ENCODE data around the gene SYTL2. TPM values are rescaled to one million over a fixed set of nuclear protein-coding genes. Genes with fewer than 3 reads are reported as not detected.
"Not testable (repeated sequence)": the region's sequence is repeated elsewhere in the genome, so short reads cannot be mapped to it uniquely, and the experiment has no call there.

The SYTL2 gene, protein sequence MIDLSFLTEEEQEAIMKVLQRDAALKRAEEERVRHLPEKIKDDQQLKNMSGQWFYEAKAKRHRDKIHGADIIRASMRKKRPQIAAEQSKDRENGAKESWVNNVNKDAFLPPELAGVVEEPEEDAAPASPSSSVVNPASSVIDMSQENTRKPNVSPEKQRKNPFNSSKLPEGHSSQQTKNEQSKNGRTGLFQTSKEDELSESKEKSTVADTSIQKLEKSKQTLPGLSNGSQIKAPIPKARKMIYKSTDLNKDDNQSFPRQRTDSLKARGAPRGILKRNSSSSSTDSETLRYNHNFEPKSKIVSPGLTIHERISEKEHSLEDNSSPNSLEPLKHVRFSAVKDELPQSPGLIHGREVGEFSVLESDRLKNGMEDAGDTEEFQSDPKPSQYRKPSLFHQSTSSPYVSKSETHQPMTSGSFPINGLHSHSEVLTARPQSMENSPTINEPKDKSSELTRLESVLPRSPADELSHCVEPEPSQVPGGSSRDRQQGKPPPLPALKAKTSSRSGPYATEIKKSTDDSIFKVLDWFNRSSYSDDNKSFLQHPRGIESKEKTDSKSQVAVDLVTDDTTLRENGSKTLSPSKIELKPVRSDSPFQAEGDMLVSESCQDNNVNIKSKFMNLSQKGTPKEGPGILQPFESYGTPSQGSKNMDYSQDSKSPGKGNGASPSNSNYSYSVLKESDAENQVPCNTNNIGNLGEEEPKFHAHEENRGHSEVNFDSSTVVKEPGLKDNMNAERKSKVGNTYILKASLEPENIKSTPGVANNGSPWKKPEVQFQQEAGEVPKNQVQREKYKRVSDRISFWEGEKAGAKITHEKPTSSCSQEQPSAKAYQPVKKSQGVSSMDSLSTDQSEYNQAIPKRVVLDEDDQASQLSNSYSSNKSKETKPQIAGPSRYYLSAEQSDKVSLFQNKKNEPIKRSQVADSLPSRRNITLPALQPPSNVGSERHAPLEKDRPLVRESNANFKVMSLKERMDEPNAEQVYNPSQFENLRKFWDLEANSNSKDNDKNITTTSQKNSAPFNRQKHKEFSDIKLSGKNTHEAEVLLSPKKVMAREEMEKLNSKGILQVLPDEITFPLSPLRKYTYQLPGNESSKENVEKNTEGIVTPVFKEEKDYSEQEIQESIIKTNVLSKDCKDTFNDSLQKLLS (N-terminal part only)
- polyA plus RNA-seq (2012; ENCODE audit: low read depth, missing spikeins) = 0.15 TPM

- peak; percentile 50 for DNase-seq (ENCODE audit: insufficient read length, low spot score)
- peak; percentile 51 for FAIRE-seq
- TF ChIP-seq PAX5 (IDR thresholded peaks at IDR 0.05; ENCODE audit: insufficient read depth, low read length, severe bottlenecking) (no peak), POU2F2 (IDR thresholded peaks at IDR 0.05; ENCODE audit: low read depth, low read length) (no peak), POLR2A (IDR thresholded peaks at IDR 0.05; ENCODE audit: low read depth, low read length) (no peak), SPI1 (IDR thresholded peaks at IDR 0.05; ENCODE audit: low read depth, low read length) (no peak), POLR2AphosphoS5 (IDR thresholded peaks at IDR 0.05; ENCODE audit: low read depth, low read length) (no peak), TAF1 (IDR thresholded peaks at IDR 0.05; ENCODE audit: low read depth, low read length) (no peak)
Measured at GRCh38 chr11:85810871-85811611, at the start of gene SYTL2. SYTL2 (minus strand) TSS chr11:85811141; CDS start chr11:85757725, 53,416 bp downstream.

DNA sequence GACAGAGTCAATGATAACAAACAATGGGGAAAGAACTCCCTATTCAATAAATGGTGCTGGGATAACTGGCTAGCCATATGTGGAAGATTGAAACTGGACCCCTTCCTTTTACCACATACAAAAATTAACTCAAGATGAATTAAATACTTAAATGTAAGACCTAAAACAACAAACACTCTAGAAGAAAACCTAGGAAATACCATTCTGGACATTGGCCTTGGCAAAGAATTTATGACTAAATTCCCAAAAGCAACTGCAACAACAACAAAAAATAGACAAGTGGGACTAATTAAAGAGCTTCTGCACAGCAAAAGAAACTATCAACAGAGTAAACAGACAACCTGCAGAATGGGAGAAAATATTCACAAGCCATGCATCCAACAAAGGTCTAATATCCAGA is 48.6 kb upstream of the SYTL2 start:
- not testable (repeated sequence) for FAIRE-seq

GRCh38 chr11:85857098-85857497 is 46.2 kb upstream of the SYTL2 start:
- DNase-seq (ENCODE audit: insufficient read length, low spot score) (no peak), FAIRE-seq (no peak)
- TF ChIP-seq POU2F2 (IDR thresholded peaks at IDR 0.05; ENCODE audit: low read depth, low read length) = no peak
- no peak for TF ChIP-seq TAF1 (IDR thresholded peaks at IDR 0.05; ENCODE audit: low read depth, low read length)
- no peak for TF ChIP-seq POLR2AphosphoS5 (IDR thresholded peaks at IDR 0.05; ENCODE audit: low read depth, low read length)
- TF ChIP-seq SPI1 (IDR thresholded peaks at IDR 0.05; ENCODE audit: low read depth, low read length) = no peak
- TF ChIP-seq PAX5 (IDR thresholded peaks at IDR 0.05; ENCODE audit: insufficient read depth, low read length, severe bottlenecking) = no peak
- TF ChIP-seq POLR2A (IDR thresholded peaks at IDR 0.05; ENCODE audit: low read depth, low read length) = no peak

More for the DNA sequence above, 48.6 kb upstream of the SYTL2 start:
- DNase-seq (ENCODE audit: insufficient read length, low spot score) = not testable (repeated sequence)

DNA sequence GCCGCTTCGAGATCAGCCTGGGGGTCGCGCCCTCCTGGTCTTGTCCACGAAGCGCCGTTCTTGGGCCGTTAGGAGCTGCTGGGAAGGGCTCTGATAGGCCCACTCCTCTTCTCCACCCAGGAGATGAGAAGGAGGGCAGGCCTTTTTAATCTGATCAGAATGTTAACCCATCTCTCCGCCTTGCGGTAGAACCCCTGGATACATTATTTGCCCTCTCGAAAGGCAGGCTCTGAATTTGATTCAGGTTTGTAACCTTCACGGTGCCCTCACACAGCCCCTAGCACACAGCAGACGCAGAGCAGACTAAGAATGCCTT is 44.4 kb upstream of the SYTL2 start, which contains the start of gene CCDC83:
CCDC83 (plus strand) TSS at position 43 of the 316 bp plus-strand sequence. CDS start 9,741 bp downstream, outside the sequence.
- DNase-seq (ENCODE audit: insufficient read length, low spot score) (no peak), FAIRE-seq (no peak)
- TF ChIP-seq POU2F2 (IDR thresholded peaks at IDR 0.05; ENCODE audit: low read depth, low read length) (no peak), SPI1 (IDR thresholded peaks at IDR 0.05; ENCODE audit: low read depth, low read length) (no peak), POLR2AphosphoS5 (IDR thresholded peaks at IDR 0.05; ENCODE audit: low read depth, low read length) (no peak), POLR2A (IDR thresholded peaks at IDR 0.05; ENCODE audit: low read depth, low read length) (no peak), PAX5 (IDR thresholded peaks at IDR 0.05; ENCODE audit: insufficient read depth, low read length, severe bottlenecking) (no peak)

DNA sequence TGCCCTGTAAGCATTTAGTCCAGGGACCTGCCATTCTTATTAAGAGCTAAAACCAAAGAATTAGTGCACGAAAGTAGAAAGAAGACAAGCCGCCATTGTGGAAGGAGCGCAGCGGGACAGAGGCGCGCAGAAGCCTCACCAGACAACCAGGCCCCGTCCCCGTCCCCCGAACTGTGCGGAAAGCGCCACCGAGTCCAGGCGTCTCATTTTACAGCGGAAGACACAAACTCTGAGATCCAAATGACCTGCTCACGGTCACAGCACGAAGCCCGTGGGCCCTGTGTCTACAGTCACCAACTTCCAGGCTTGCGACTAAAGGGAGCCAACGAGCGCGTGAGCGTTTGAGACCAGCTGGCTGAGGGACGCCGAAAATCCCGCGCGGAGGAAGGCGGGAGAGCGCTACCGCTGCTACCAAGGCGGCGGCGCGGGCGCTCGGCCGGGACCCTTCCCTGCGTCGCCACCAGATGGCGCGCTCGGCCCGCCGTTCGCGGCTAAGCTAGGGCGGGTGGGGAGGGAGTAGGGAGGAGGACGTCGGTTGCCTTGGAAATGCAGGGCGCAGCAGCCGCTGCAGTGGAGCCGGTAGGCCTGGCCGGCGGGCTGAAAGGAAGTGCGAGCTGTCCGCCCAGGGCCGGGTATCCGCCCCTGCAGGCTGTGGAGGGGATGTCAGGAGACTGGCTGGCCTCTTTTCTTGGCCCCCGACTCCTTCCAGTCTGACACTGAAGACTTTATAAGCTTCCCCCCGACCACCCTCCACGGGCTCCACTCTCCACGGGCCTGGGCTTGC is 43.8 kb upstream of the SYTL2 start:
- DNase-seq (ENCODE audit: insufficient read length, low spot score) (peak; percentile 93), FAIRE-seq (peak; percentile 94)
- TF ChIP-seq POU2F2 (IDR thresholded peaks at IDR 0.05; ENCODE audit: low read depth, low read length) (peak; percentile 59), POLR2A (IDR thresholded peaks at IDR 0.05; ENCODE audit: low read depth, low read length) (0 out of 2 replicates have a peak, but pooled peaks have one; percentile 27), SPI1 (IDR thresholded peaks at IDR 0.05; ENCODE audit: low read depth, low read length) (peak; percentile 75), PAX5 (IDR thresholded peaks at IDR 0.05; ENCODE audit: insufficient read depth, low read length, severe bottlenecking) (peak; percentile 19), TAF1 (IDR thresholded peaks at IDR 0.05; ENCODE audit: low read depth, low read length) (no peak), POLR2AphosphoS5 (IDR thresholded peaks at IDR 0.05; ENCODE audit: low read depth, low read length) (0 out of 2 replicates have a peak, but pooled peaks have one; percentile 36)

GRCh38 chr11:85854212-85854556 is 43.2 kb upstream of the SYTL2 start:
- FAIRE-seq = no peak
- TF ChIP-seq SPI1 (IDR thresholded peaks at IDR 0.05; ENCODE audit: low read depth, low read length) = no peak
- no peak for DNase-seq (ENCODE audit: insufficient read length, low spot score)

DNA sequence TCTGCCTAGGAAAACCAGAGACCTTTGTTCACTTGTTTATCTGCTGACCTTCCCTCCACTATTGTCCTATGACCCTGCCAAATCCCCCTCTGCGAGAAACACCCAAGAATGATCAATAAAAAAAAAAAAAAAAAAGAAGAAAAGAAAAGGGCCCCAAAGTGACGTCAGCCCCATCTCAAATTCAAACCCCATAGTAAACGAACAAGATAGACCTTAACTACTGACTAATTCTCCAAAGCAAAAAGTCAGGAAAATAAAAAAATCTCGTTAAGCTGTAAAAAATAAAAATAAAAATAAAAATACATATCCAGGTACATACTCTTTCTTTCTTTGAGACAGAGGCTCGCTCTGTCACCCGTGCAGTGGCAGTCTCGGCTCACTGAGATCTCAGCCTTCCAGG is 42.6 kb upstream of the SYTL2 start:
- DNase-seq (ENCODE audit: insufficient read length, low spot score); FAIRE-seq: not testable (repeated sequence)

GRCh38 chr11:85852754-85853153 is 41.8 kb upstream of the SYTL2 start:
- DNase-seq (ENCODE audit: insufficient read length, low spot score); FAIRE-seq: not testable (repeated sequence)

DNA sequence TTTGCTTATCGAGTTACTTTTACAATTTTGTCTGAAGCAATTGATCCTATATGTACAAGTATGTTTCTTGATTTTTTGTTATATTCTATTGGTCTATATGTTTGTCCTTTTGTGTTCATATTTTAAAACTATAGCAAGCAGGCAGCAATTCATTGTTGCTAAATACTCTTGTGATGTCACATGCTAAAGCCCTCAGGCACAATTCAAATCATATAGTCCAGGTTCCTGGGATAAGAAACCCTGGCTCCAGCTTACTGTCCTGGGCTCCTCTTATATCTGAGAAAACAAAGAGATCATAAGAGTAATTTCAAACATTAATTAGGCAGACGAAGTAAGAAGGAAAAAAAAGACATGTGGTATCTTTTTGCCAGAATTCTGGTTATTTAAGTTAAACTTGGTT is 37.6 kb upstream of the SYTL2 start:
- FAIRE-seq (no peak), DNase-seq (ENCODE audit: insufficient read length, low spot score) (no peak)
- no peak for TF ChIP-seq SPI1 (IDR thresholded peaks at IDR 0.05; ENCODE audit: low read depth, low read length)
- no peak for TF ChIP-seq POLR2A (IDR thresholded peaks at IDR 0.05; ENCODE audit: low read depth, low read length)
- TF ChIP-seq PAX5 (IDR thresholded peaks at IDR 0.05; ENCODE audit: insufficient read depth, low read length, severe bottlenecking) = no peak
- no peak for TF ChIP-seq POU2F2 (IDR thresholded peaks at IDR 0.05; ENCODE audit: low read depth, low read length)
- TF ChIP-seq POLR2AphosphoS5 (IDR thresholded peaks at IDR 0.05; ENCODE audit: low read depth, low read length) = no peak
- no peak for TF ChIP-seq TAF1 (IDR thresholded peaks at IDR 0.05; ENCODE audit: low read depth, low read length)

Measured in GM12891 (cell line).